Activated CD4-positive, alpha-beta T cell treated with anti-CD3 and anti-CD28 coated beads for 4 hours (primary cell): ENCODE measurements around the gene TMEM135.
A peak's percentile ranks its signal among the peaks of the same experiment; 100 is the strongest.
"Not testable (repeated sequence)": the region's sequence is repeated elsewhere in the genome, so short reads cannot be mapped to it uniquely, and the experiment has no call there.

ENCODE experiments used
- DNase-seq, 2 donors: peaks; one replicate each; pipeline ENCODE4 v3.0.0-alpha.2; 2020

TMEM135 gene

DNA sequence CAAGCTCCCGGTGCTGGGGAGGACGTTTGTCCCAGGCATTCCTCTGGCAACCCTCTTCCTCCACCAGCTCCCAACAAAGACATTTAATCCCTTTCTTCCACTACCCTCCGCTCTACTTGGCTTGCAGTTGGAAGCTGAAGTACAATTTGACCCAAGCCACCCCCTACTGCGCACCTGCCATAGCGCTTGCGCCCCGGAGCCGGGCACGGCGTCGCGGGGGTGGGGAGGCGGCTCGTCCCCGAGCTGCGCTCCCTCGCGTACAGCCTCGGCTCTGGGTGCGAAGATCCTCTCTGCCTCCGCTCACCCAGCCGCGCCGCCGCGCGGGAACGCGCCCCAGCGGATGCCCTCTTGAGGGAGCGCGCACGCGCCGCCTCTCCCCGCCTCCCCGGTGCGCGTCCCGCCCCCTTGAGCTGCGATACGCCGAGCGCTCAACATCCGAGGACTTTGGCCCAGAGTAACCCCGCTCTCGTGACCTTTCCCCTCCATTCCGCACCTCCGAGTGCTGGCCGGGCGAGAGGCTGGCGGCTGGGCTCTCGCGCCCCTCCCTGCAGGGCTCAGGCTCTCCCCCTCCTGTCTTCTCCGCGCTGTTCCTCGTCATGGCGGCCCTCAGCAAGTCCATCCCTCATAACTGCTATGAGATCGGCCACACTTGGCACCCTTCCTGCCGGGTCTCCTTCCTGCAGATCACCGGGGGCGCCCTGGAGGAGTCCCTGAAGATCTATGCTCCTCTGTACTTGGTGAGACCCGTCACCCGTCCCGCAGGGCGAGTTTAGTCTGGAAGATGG lies at the start of gene TMEM135:
Gene TMEM135, plus strand, starts transcription at position 485 of the 785 bp plus-strand sequence. Its CDS starts 112 bp downstream, at position 597.
- DNase-seq: peak; percentile 86 to 88

DNA sequence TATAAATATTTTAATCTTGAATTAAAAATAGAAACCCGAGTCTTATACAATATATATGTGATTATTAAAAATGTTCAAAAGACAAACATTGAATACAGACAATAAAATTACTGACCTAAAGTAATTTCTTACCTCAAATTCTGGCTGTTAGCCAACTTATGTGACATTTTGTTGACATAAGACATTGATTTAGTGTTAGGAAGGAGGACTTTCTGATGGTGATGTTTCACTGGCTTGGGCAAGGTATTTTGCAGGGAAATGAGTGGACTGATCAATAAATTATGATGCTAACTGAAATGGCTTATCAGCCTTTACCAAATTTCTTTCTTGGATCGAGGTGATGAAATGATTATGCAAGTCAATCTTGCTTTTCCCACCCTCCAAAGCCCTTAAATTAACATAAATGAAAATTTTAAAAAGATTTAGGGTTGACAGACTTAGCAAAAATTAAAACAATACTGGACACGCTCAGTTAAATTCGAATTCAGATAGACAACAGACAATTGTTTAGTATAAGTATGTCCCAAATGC lies 49.3 kb upstream of the TMEM135 start:
- no peak for DNase-seq

GRCh38 chr11:86990031-86990430 lies 47.7 kb upstream of the TMEM135 start:
- DNase-seq: no peak

DNA sequence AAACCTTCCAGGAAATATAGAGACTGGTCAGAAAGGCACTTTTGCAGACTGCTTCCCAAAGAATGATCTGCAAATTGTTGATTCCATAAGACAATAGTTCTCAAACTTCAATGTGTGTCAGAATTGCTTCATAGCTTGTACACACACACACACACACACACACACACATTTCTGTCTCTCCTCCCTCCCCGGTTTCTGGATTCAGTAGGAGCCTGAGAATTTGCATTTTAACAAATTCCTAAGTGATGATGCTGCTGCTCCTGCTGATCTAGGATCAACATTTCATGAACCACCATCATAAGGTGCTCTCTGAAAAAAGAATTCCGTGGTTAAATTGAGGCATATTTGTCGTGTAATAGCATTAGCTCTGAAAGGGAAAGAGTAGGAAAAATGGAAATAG lies 47.2 kb upstream of the TMEM135 start:
- no peak for DNase-seq

GRCh38 chr11:86991341-86991740 lies 46.4 kb upstream of the TMEM135 start:
- DNase-seq: no peak

DNA sequence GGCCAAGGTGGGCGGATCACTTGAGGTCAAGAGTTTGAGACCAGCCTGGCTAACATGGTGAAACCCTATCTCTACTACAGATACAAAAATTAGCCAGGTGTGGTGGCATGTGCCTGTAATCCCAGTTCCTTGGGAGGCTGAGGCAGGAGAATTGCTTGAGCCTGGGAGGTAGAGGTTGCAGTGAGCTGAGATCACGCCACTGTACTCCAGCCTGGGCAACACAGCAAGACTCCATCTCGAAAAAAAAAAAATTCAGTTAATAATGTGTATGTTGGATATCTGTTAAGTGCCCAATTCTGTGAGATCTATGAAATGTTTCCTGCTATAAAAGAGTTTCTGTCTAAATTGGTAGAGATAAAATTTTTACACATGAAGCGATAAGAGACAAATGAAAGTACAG lies 45.4 kb upstream of the TMEM135 start:
- not testable (repeated sequence) for DNase-seq

DNA sequence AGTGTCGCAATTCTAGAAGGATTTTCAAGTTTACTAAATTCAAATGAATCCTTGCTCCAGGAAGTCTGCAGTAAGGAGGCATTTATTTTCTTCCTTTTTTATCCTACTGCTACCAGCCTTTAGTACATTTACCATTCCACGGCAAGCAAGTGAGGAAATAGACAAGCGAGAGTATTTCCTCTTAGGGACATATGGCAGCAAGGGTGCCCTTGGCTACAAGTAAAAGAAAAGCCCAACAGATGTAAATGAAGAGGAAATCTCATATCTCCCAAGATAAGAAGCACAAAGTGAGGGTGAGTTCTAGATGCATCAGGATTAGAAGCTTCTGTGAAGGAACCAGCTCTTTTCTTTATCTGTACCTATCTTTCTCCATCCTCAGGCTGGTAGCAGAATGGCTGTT lies 44.7 kb upstream of the TMEM135 start:
- DNase-seq: no peak

GRCh38 chr11:86996953-86997570 lies 40.7 kb upstream of the TMEM135 start:
- no peak for DNase-seq

- no peak for DNase-seq
Measured at GRCh38 chr11:86999388-86999787, 38.3 kb upstream of the TMEM135 start.

GRCh38 chr11:86999859-87000753 lies 37.6 kb upstream of the TMEM135 start:
- no peak for DNase-seq

- DNase-seq: no peak
Measured at GRCh38 chr11:87002918-87003317, 34.8 kb upstream of the TMEM135 start.

DNA sequence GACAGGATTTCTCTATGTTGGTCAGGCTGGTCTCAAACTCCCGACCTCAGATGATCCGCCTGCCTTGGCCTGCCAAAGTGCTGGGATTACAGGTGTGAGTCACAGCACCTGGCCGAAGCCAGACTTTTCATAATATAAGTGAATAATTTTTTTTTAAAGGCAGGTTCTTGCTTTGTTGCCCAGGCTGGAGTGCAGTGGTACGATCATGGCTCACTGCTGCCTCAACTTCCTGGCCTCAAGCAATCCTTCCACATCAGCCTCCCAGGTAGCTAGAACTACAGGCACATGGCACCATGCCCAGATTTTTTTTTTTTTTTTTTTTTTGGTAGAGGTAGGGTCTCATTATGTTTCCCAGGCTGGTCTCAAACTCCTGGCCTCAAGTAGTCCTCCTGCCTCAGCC lies 33.5 kb upstream of the TMEM135 start:
- not testable (repeated sequence) for DNase-seq

DNA sequence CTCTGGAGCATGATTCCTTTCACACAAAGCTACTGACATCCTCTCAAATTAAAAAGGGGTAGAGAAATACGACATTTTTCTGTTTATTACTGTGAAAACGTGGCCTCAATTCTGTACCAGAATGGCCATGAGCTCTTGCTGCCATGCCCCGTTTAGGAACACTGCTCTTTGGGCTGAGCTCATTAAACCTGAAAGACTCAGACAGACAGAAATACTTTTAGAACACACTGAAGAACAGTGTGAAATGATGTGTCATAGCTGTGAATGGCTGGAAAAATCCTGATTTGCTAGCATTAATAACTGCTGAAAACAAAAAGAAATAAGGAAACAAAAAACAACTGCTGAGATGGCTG lies 32.2 kb upstream of the TMEM135 start:
- no peak for DNase-seq

DNA sequence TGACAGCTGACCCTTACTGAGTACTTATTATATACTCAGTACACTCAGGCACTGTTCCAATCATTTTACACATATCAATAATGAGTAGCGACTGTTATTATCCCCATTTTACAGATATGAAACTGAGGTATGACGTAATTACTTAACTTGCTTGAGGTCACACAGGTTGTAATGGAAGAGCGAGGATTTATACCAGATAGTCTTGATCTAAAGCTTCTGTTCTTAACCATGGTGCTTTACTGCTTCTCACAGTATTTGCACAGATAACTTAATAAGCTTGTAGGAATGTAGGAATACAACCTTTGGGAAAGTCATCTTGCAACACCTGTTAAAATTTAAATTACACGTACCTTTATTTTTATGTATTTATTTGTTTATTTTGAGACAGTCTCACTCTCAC lies 31.7 kb upstream of the TMEM135 start:
- DNase-seq: no peak

- DNase-seq: no peak
Measured at GRCh38 chr11:87007963-87008362, 29.8 kb upstream of the TMEM135 start.

DNA sequence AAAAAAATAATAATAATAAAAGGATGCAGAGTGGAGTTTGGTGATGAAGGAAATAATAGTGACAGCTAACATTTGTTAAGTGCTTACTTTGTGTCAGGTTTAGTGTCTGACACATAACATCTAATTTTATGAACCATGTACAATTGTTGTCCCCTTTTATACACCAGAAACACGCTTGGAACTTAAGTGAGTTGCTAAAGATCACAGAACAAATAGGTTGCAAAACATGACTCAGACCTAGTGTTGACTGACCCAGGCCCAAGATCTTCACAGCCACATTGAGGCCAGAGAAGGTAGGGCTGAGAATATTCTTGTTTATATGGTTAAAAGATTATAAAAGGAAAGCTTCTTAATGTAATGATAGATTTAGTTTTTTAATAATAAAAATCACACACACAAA lies 25.6 kb upstream of the TMEM135 start:
- DNase-seq: no peak

DNA sequence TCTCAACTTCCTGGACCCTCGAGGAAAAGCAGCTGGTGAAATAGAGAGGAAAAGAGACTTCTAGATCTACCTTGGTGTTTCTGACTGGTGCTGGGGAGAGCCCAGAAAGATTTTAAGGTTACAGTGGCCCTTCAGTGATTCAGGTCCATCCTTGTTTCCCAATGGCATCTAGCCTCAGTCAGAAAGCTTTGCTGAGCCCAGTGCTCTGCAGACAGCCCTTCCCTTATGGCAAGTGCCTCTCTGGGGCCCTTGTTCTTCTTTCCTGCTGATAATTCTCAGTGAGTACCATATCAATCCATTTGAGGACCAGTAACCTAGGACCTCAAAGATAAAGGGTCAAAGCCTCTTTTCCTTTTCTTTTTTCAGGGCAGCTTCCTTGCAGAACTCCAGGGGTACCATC lies 25.1 kb upstream of the TMEM135 start:
- DNase-seq: no peak

GRCh38 chr11:87013912-87014825 lies 23.6 kb upstream of the TMEM135 start:
- DNase-seq: no peak

DNA sequence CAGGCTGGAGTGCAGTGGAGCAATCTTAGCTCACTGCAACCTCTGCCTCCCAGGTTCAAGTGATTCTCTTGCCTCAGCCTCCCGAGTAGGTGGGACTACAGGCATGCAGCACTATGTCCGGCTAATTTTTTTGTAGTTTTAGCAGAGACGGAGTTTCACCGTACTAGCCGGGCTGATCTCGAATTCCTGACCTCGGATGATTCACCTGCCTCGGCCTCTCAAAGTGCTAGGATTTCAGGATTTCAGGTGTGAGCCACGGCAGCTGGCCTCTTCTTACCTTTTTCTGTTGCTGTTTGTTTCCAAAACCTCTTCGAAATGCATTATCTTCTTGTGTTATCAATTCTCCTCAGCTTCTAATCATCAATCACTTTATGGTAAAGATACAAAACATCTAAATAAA lies 22.1 kb upstream of the TMEM135 start:
- DNase-seq: no peak

DNA sequence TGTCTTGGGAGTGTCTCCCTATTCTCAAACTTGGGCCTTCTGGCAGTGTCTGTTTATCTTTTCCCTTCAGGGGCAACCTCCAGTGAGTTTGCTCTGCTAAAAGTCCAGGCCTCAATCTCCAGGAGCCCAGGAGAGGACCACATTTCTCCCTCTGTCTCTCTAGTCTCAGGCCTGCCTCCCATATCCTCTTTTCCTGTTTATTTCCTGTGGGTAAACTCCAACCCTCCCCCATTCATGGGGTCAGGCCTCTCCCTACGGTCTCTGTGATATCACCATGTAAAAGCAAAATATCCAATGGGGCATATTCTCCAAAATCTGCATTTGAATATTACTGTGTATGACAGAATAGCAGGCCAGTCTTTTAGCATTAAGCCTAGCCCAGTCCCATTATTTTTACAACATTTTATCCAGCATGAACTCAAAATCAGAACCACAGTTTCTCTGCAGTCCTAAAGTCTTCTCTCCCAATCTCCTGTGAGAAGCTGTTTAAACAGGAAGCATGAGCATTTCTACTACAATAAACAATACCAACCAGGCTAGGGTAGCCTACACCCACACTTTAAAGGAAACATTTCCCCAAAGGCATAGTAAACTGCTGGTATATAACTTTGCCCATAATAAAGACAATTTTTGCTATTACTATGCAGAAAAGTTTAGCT lies 18.0 kb upstream of the TMEM135 start:
- DNase-seq: no peak

DNA sequence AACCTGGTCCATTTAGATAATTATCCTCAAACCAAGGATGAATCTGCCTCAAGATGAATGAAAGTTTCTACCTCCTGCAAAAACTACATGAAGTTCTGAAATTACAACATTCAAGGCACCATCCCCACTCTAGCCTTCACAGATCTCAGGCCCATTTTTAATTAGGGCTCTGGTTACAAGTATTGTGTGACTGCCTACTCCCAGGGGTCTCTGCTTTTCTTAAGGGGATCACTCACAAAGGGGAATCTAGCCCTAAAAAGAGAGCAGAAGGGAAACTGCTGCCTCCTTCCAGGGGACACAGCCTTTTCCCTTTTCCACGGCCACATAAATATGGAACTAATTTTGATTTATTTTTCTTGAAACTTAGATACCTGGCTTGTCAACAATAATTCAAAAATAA lies 17.4 kb upstream of the TMEM135 start:
- no peak for DNase-seq
